GM21515 (cell line): ENCODE data around the gene CXCR1.
"Not testable (repeated sequence)": the region's sequence is repeated elsewhere in the genome, so short reads cannot be mapped to it uniquely, and the experiment has no call there.

Source experiments
- ATAC-seq: cut with Tn5 transposase; IDR thresholded peaks from one replicate; pipeline ENCODE4 v1.9.1; 2021; ENCODE audit not compliant: unreplicated experiment

Gene CXCR1

GRCh38 chr2:218162814-218163213, 3.9 kb downstream of the CXCR1 start:
- no peak for ATAC-seq

GRCh38 chr2:218161644-218162043, 5.1 kb downstream of the CXCR1 start:
- ATAC-seq: no peak

GRCh38 chr2:218155953-218156479, 10.7 kb downstream of the CXCR1 start:
- no peak for ATAC-seq

GRCh38 chr2:218152777-218153176, 14.0 kb downstream of the CXCR1 start:
- ATAC-seq: no peak

- no peak for ATAC-seq
Observed at GRCh38 chr2:218152172-218152571, 14.6 kb downstream of the CXCR1 start.

- no peak for ATAC-seq
Observed at GRCh38 chr2:218149848-218150440, 16.8 kb downstream of the CXCR1 start.

- no peak for ATAC-seq
Observed at GRCh38 chr2:218149098-218149497, 17.7 kb downstream of the CXCR1 start.

- ATAC-seq: no peak
Observed at GRCh38 chr2:218146056-218146455, 20.7 kb downstream of the CXCR1 start.

- no peak for ATAC-seq
Observed at GRCh38 chr2:218145124-218145523, 21.6 kb downstream of the CXCR1 start.

GRCh38 chr2:218138047-218138446, 28.7 kb downstream of the CXCR1 start:
- no peak for ATAC-seq

GRCh38 chr2:218137514-218137913, 29.2 kb downstream of the CXCR1 start:
- no peak for ATAC-seq

- no peak for ATAC-seq
Observed at GRCh38 chr2:218130822-218131221, 35.9 kb downstream of the CXCR1 start.

GRCh38 chr2:218130377-218130776, 36.4 kb downstream of the CXCR1 start:
- no peak for ATAC-seq

- no peak for ATAC-seq
Observed at GRCh38 chr2:218129458-218130135, 37.2 kb downstream of the CXCR1 start.

GRCh38 chr2:218128781-218129457, 37.8 kb downstream of the CXCR1 start:
- no peak for ATAC-seq

- no peak for ATAC-seq
Observed at GRCh38 chr2:218127929-218128455, 38.8 kb downstream of the CXCR1 start.

GRCh38 chr2:218125626-218126080, 41.1 kb downstream of the CXCR1 start, which contains the start of gene CXCR2:
Gene CXCR2 (plus strand): TSS chr2:218126028. CDS start chr2:218134802, 8,774 bp downstream.
- no peak for ATAC-seq

GRCh38 chr2:218125095-218125494, 41.7 kb downstream of the CXCR1 start:
- no peak for ATAC-seq

GRCh38 chr2:218123986-218124385, 42.8 kb downstream of the CXCR1 start:
- no peak for ATAC-seq

GRCh38 chr2:218122286-218122685, 44.5 kb downstream of the CXCR1 start:
- ATAC-seq: not testable (repeated sequence)

GRCh38 chr2:218121789-218122188, 45.0 kb downstream of the CXCR1 start:
- ATAC-seq: not testable (repeated sequence)
